ENCODE data around the gene KIAA1191. TPM values are rescaled to one million over a fixed set of nuclear protein-coding genes. Genes with fewer than 3 reads are reported as not detected.

The KIAA1191 gene
- total RNA-seq, 4 donors from 2014 or later: 77.6 to 96.5 (median 83.3) TPM

DNA sequence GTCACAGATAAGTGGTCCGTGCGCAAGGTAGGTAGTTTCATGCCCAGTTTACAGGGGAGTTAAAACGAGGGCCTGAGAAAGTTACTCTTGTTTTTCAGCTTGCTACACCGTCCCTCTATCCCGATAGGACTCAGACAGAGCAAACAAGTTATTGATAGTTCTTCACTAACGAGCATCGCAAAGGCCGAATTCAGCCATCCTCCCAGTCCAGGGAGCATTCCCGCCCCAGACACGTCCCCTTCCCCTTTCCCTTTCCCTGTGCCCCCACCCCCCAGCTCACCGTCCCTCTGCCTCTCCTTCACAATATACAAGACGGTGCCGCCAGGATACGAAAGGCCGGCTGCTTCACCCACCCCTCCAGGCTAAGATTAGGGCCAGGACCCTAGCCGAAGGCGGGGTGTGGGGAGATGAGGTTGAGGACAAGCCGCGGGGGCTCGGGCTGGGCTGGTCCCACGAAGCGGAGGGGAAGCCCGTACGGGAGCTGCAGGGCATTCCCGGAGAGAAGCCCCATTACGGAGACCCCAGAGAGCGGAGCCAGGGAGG, 599 bp downstream of the KIAA1191 start:
- H3K4me3 ChIP-seq: peak overlapping the region; percentile 82 to 98 (median 90)
- TF ChIP-seq POLR2A (IDR thresholded peaks at IDR 0.05) (no peak), CTCF (IDR thresholded peaks at IDR 0.05) (no peak)
- H3K4me1 ChIP-seq: peaks cover 0 to 25% (median 12%) of the 10 kb centered on the region in 4 donors
- DNase-seq: peak in 2 of 3 donors; percentile 35 to 59
- peaks cover 0 to 19% (median 0%) of the 10 kb centered on the region in 3 donors for H3K36me3 ChIP-seq
- H3K27ac ChIP-seq: peak overlapping the region; percentile 76 to 84 (median 79)
- no peaks in the 10 kb centered on the region for H3K9me3 ChIP-seq
- no peaks in the 10 kb centered on the region for H3K27me3 ChIP-seq

DNA sequence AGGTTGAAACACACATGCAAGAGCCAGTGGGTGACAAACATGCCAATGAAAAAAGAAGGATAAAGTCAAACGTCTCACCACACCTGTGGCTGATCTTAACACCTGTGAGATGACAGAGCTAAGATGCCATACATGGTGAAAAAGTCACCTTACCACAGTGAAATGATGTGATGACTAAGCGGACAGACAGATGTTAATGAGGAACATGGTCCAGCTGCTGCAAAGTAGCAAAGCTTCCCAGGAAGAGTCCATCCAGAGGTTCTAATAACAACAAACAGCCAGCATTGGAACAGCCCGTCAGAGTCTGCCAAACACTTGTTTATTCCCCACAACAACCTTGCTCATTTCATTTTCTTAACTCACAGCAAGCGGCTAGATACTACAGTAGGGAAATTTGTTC, 1.9 kb downstream of the KIAA1191 start:
- no peak overlapping the region for H3K4me3 ChIP-seq
- no peak for TF ChIP-seq POLR2A (IDR thresholded peaks at IDR 0.05)
- no peak for TF ChIP-seq CTCF (IDR thresholded peaks at IDR 0.05)
- no peak overlapping the region for H3K27ac ChIP-seq
- H3K36me3 ChIP-seq: peaks cover 0 to 29% (median 0%) of the 10 kb centered on the region in 3 donors
- DNase-seq: no peak
- H3K9me3 ChIP-seq: no peaks in the 10 kb centered on the region
- H3K4me1 ChIP-seq: peaks cover 0 to 17% (median 5%) of the 10 kb centered on the region in 4 donors
- H3K27me3 ChIP-seq: no peaks in the 10 kb centered on the region

DNA sequence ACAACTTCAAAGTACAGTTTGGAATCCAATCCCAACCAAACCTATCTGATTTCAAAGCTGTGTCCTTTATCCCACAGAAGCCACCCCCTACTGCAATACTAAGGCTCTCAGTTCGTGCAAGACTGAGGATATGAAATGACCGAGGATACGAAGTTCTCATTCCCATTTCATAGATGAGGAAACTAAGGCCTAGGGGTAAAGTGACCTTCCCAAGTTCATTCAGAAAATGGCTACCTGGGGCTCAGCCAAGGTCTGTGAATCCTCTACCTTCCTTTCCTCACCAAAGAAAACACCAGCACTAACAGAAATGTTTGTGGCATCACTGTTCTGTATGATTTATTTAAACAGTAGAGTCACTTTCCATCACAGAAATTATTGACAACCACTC, 5.4 kb downstream of the KIAA1191 start:
- no peak for DNase-seq
- peaks cover 0 to 63% (median 0%) of the 10 kb centered on the region in 3 donors for H3K36me3 ChIP-seq
- no peak overlapping the region for H3K27ac ChIP-seq

DNA sequence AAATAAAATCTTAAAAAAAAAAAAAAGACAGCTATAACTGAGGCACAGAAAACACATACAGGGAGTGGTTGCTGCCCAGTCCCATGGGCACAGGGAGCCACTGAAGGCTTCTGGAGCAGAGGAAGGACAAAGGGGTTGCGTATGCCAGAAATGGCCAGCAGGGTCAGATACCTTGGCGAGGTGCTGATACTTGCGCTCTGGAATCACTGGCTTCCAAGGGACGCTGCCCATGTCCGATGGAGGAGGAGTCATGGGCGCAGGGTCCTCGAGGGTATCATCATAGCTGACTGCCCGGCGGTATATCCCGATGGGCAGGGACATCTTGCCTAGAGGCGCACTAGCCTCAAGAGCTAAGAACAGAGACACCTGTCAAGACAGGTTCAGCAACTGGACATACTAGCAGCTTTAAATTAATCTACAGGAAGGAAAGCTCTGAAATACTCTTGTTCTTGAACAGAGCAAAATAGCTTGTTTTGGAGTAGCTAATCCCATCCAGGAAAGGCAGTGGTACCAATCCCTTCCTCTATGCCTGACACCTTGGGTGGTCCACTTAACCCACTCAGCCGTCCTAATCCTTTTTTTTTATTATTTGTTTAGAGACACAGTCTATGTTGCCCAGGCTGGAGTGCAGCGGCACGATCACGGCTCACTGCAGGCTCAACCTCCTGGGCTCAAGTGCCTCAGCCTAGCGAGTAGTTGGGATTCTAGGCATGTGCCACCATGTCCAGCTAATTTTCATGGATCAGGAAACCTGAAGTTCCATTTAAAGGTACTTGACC, 6.0 kb downstream of the KIAA1191 start:
- no peak for TF ChIP-seq CTCF (IDR thresholded peaks at IDR 0.05)
- no peak for TF ChIP-seq POLR2A (IDR thresholded peaks at IDR 0.05)
- H3K9me3 ChIP-seq: no peaks in the 10 kb centered on the region
- no peak for DNase-seq
- no peak overlapping the region for H3K27ac ChIP-seq
- H3K27me3 ChIP-seq: no peaks in the 10 kb centered on the region
- no peak overlapping the region for H3K4me3 ChIP-seq
- peaks cover 0 to 9% (median 3%) of the 10 kb centered on the region in 4 donors for H3K4me1 ChIP-seq
- H3K36me3 ChIP-seq: peaks cover 0 to 66% (median 0%) of the 10 kb centered on the region in 3 donors

More for the DNA sequence above, 5.4 kb downstream of the KIAA1191 start:
- Histone ChIP-seq H3K9me3 (no peaks in the 10 kb centered on the region), H3K27me3 (no peaks in the 10 kb centered on the region), H3K4me1 (peaks cover 0 to 10% (median 4%) of the 10 kb centered on the region in 4 donors), H3K4me3 (no peak overlapping the region)
- TF ChIP-seq CTCF (IDR thresholded peaks at IDR 0.05) (no peak), POLR2A (IDR thresholded peaks at IDR 0.05) (no peak)

GRCh38 chr5:176353533-176353932, 8.0 kb downstream of the KIAA1191 start:
- H3K27me3 ChIP-seq: no peaks in the 10 kb centered on the region
- H3K4me3 ChIP-seq: no peak overlapping the region
- H3K9me3 ChIP-seq: no peaks in the 10 kb centered on the region
- no peak for DNase-seq
- no peak overlapping the region for H3K27ac ChIP-seq
- H3K36me3 ChIP-seq: peaks cover 0 to 79% (median 0%) of the 10 kb centered on the region in 3 donors
- H3K4me1 ChIP-seq: no peaks in the 10 kb centered on the region
- TF ChIP-seq CTCF (IDR thresholded peaks at IDR 0.05): no peak
- no peak for TF ChIP-seq POLR2A (IDR thresholded peaks at IDR 0.05)

Measured in Peyer's patch (tissue), 4 donors.